Smooth muscle cell (in vitro differentiated cells): Measurements from ENCODE around the gene ELOF1. TPM values are rescaled to one million over a fixed set of nuclear protein-coding genes. Genes with fewer than 3 reads are reported as not detected.
"Not testable (repeated sequence)": the region's sequence is repeated elsewhere in the genome, so short reads cannot be mapped to it uniquely, and the experiment has no call there.

Experiments
- DNase-seq: peaks from one replicate; lab custom pipeline; 2025; ENCODE audit not compliant: unreplicated experiment; lab: John Stamatoyannopoulos, UW
- H2AFZ ChIP-seq: fragments of 200-600 bp; sonication (generic); 2 replicates; pipeline ENCODE4 v1.6.0; 2016; ENCODE audit warnings: antibody characterized with exemption, low read depth, mild to moderate bottlenecking
- H3F3A ChIP-seq: fragments of 200-600 bp; sonication (generic); 2 replicates; pipeline ENCODE4 v1.6.0; 2017; ENCODE audit warnings: antibody characterized with exemption, low read depth
- H3K27ac ChIP-seq: fragments of 200-600 bp; sonication (generic); 2 replicates; pipeline ENCODE4 v1.5.1; 2016; ENCODE audit warnings: low read depth, mild to moderate bottlenecking
- H3K27me3 ChIP-seq: fragments of 200-600 bp; sonication (generic); 2 replicates; pipeline ENCODE4 v1.6.1; 2016; ENCODE audit warnings: low read depth, mild to moderate bottlenecking
- H3K36me3 ChIP-seq: fragments of 200-600 bp; sonication (generic); 2 replicates; pipeline ENCODE4 v1.5.1; 2016; ENCODE audit warnings: low read depth
- H3K4me1 ChIP-seq: fragments of 200-600 bp; sonication (generic); 2 replicates; pipeline ENCODE4 v1.5.1; 2016; ENCODE audit warnings: low read depth
- H3K4me2 ChIP-seq: fragments of 200-600 bp; sonication (generic); 2 replicates; pipeline ENCODE4 v1.6.0; 2016; ENCODE audit warnings: mild to moderate bottlenecking
- H3K4me3 ChIP-seq: fragments of 200-600 bp; sonication (generic); 2 replicates; pipeline ENCODE4 v1.5.1; 2016; ENCODE audit warnings: mild to moderate bottlenecking
- H3K79me2 ChIP-seq: fragments of 200-600 bp; sonication (generic); 2 replicates; pipeline ENCODE4 v1.6.0; 2016; ENCODE audit warnings: low read depth, mild to moderate bottlenecking
- H3K9ac ChIP-seq: fragments of 200-600 bp; sonication (generic); 2 replicates; pipeline ENCODE4 v1.6.0; 2016; ENCODE audit warnings: low read depth
- H3K9me3 ChIP-seq: fragments of 200-600 bp; sonication (generic); replicated peaks from 2 replicates; pipeline ENCODE4 v1.5.1; 2016; ENCODE audit warnings: low read depth
- H4K20me1 ChIP-seq: fragments of 200-600 bp; sonication (generic); 2 replicates; pipeline ENCODE4 v1.6.0; 2016; ENCODE audit warnings: low read depth
- WGBS: methylation state at CpG from one replicate; pipeline ENCODE4 v1.1.7; 2016; ENCODE audit warnings: low lambda C conversion rate; 5-methylcytosine and 5-hydroxymethylcytosine counted together
- polyA plus RNA-seq: library from polyadenylated mRNA; unstranded; fragments of >200 nt; fragmentation: Nextera tagmentation; extraction: Ambion mirVana; gene quantifications from 2 replicates; pipeline ENCODE4 v1.2.1, GENCODE V29; 2016
- total RNA-seq: library from RNA; depleted of rRNA; stranded (reverse); fragments of >200 nt; gene quantifications from 2 replicates; pipeline ENCODE4 v1.2.3, GENCODE V29; 2014
- TF ChIP-seq, protein P1 (sequence below): fragments of 200-600 bp; sonication (generic); IDR thresholded peaks from 2 replicates; pipeline ENCODE4 v1.5.1; 2017; ENCODE audit warnings: borderline replicate concordance, mild to moderate bottlenecking, antibody characterized with exemption; ENCODE audit not compliant: insufficient read depth, poor library complexity, severe bottlenecking

Gene ELOF1
- total RNA-seq, result 18.6 and 20.3 TPM in 2 replicates
- polyA plus RNA-seq, result 71.4 and 74.8 TPM in 2 replicates

DNA sequence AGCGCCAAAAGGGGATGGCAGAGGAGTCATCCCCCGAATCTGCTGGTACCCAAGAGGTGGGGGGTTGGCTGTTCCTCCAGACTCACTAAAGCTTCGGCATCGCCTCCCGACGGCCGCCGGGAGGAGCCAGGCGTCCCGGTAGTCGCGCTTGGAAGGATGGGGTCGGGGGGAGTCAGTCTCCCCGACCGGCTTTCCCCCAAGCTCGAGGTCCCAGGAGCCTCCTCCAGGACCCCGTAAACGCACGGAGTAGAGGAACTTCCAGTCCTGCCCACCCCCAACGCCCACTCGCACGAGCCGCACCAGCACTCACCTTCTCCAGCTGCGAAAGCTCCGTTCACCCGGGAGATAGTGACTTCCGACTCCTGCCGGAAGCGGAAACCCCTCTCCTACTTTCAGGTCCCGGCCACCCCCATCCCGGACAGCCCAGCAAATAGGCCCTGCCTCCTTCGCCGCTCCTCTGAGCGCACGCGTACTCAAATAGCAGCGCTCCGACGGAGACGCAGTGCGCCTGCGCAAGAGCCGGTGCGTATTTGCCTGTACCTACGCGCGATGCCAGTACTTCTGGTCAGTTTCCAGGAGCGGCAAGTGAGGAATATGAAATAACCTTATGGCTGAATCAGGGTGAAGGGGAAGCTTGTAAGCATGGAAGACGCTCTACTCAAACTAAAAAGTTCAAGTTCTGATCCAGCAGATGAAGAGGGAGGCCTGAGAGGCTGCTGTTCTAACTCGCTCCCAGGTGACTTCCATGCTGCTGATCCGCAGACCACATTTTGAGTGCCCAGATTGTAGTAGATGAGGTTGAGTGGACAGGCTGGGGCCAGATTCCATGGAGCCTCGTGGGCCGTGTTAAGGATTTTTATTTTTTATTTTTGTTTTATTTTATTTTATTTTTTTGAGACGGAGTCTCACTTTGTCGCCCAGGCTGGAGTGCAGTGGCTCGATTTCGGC is at the start of gene ELOF1:
Gene ELOF1 (minus strand): TSS at position 350 of the 948 bp plus-strand sequence. CDS start 4,883 bp downstream, outside the sequence.
- Histone ChIP-seq H3K4me3 (peak within 1 kb of the TSS; percentile 78), H2AFZ (peak within 1 kb of the TSS; percentile 86), H3F3A (no peaks in the 10 kb centered on the region), H4K20me1 (peaks cover 31% of the 10 kb centered on the region), H3K9me3 (no peaks in the 10 kb centered on the region), H3K79me2 (peaks cover 26% of the 10 kb centered on the region), H3K4me2 (peak within 1 kb of the TSS; percentile 96), H3K4me1 (peaks cover 6% of the 10 kb centered on the region), H3K27me3 (no peaks in the 10 kb centered on the region), H3K9ac (peak within 1 kb of the TSS; percentile 77), H3K27ac (no peak within 1 kb of the TSS), H3K36me3 (no peaks in the 10 kb centered on the region)
- WGBS, result 7% methylated on average over 57 of the region's 57 CpGs
- TF ChIP-seq, protein P1, sequence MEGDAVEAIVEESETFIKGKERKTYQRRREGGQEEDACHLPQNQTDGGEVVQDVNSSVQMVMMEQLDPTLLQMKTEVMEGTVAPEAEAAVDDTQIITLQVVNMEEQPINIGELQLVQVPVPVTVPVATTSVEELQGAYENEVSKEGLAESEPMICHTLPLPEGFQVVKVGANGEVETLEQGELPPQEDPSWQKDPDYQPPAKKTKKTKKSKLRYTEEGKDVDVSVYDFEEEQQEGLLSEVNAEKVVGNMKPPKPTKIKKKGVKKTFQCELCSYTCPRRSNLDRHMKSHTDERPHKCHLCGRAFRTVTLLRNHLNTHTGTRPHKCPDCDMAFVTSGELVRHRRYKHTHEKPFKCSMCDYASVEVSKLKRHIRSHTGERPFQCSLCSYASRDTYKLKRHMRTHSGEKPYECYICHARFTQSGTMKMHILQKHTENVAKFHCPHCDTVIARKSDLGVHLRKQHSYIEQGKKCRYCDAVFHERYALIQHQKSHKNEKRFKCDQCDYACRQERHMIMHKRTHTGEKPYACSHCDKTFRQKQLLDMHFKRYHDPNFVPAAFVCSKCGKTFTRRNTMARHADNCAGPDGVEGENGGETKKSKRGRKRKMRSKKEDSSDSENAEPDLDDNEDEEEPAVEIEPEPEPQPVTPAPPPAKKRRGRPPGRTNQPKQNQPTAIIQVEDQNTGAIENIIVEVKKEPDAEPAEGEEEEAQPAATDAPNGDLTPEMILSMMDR, result no peak
- DNase-seq, result peak; percentile 77

DNA sequence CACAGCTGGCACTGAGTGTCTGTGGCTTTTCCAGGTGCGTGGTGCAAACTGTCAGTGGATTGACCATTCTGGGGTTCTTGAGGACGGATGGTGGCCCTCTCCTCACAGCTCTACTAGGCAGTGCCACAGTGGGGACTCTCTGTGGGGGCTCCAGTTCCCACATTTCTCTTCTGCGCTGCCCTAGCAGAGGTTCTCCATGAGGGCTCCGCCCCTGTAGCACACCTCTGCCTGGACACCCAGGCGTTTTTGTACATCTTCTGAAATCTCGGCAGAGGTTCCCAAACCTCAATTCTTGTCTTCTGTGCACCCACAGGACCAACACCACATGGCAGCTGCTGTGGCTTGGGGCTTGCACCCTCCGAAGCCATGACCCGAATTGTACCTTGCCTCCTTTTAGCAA is 47.5 kb upstream of the ELOF1 start:
- no peak for DNase-seq
- Histone ChIP-seq H3K27me3 (no peaks in the 10 kb centered on the region), H3K4me1 (no peaks in the 10 kb centered on the region), H3K27ac (no peak overlapping the region), H3F3A (no peaks in the 10 kb centered on the region), H3K36me3 (peaks cover 3% of the 10 kb centered on the region), H3K4me3 (no peak overlapping the region), H3K9ac (no peak overlapping the region), H3K79me2 (peaks cover 98% of the 10 kb centered on the region), H4K20me1 (peaks cover 98% of the 10 kb centered on the region), H2AFZ (no peak overlapping the region), H3K4me2 (no peak overlapping the region), H3K9me3 (no peaks in the 10 kb centered on the region)
- TF ChIP-seq, protein P1, result no peak
- 100% methylated on average over 8 of the region's 8 CpGs for WGBS

DNA sequence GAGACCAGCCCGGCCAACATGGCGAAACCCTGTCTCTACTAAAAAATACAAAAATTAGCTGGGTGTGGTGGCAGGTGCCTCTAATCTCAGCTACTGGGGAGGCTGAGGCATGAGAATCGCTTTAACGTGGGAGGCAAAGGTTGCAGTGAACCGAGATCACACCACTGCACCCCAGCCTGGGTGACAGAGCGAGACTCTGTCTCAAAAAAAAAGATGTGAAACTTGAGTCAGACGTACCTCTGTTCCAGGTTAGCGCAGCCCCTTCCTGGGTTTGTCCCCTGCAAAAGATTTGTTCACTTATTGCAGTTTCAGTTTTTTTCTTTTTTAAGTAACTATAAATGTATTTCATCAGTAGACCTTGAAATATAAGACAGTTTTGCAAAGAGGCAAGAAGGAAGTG is 40.7 kb upstream of the ELOF1 start:
- not testable (repeated sequence) for H3K9ac ChIP-seq, H3K9me3 ChIP-seq, H3K4me3 ChIP-seq, H3K4me2 ChIP-seq, H3K27ac ChIP-seq, H2AFZ ChIP-seq, H3F3A ChIP-seq, H3K36me3 ChIP-seq, H3K4me1 ChIP-seq, H3K27me3 ChIP-seq, DNase-seq
- 97% methylated on average over 8 of the region's 8 CpGs for WGBS
- Histone ChIP-seq H4K20me1 (peaks cover 69% of the 10 kb centered on the region), H3K79me2 (peaks cover 73% of the 10 kb centered on the region)

DNA sequence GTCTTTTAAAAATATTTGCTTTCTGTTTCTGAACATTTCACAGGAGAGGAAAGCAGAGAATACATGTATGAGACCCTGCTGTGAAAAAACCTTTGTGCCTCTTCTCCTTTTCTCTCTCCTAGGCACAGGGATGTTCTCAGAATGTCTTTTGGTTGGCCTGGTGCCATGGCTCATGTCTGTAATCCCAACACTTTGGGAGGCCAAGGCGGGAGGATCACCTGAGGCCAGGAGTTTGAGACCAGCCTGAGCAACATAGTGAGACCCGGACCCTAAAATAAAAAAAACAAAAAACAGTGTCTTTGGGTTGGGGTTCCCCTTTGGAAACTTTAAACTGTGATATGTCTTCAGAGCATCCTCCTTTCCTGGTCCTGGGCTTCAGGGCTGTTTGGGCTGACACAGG is 39.7 kb upstream of the ELOF1 start:
- Histone ChIP-seq H3K9me3 (no peaks in the 10 kb centered on the region), H3K36me3 (no peaks in the 10 kb centered on the region), H3K27me3 (no peaks in the 10 kb centered on the region), H2AFZ (no peak overlapping the region), H3K9ac (no peak overlapping the region), H4K20me1 (peaks cover 59% of the 10 kb centered on the region), H3F3A (no peaks in the 10 kb centered on the region), H3K27ac (no peak overlapping the region), H3K4me3 (peak overlapping the region; percentile 92), H3K4me2 (peak overlapping the region; percentile 86), H3K4me1 (peaks cover 10% of the 10 kb centered on the region), H3K79me2 (peaks cover 63% of the 10 kb centered on the region)
- TF ChIP-seq, protein P1, result no peak
- no peak for DNase-seq
- WGBS, result 94% methylated on average over 2 of the region's 2 CpGs
